Gastroesophageal sphincter (tissue), 4 donors: ENCODE results near the gene RASGRP1. TPM values are rescaled to one million over a fixed set of nuclear protein-coding genes. Genes with fewer than 3 reads are reported as not detected.

Experiments used
- ATAC-seq: fragments of 150-250 bp; one replicate; pipeline ENCODE4 v1.9.1; 2016; ENCODE audit warnings: mild to moderate bottlenecking, moderate library complexity
- H3K27ac ChIP-seq, 4 donors: fragments of 200-600 bp; sonication (generic) in 3 of 4; 1 replicate in 3 of 4; 2 replicates in 1 of 4; pipeline ENCODE4 v1.5.1; 2016 to 2019
- H3K27me3 ChIP-seq: fragments of 200-600 bp; sonication (generic); one replicate; pipeline ENCODE4 v1.5.1; 2019
- H3K36me3 ChIP-seq, 2 donors: fragments of 200-600 bp; sonication (generic); one replicate each; pipeline ENCODE4 v1.5.1; 2019; ENCODE audit warnings: control low read depth in 1 of 2
- H3K4me1 ChIP-seq, 3 donors: fragments of 200-600 bp; sonication (generic); 1 replicate in 2 of 3; 2 replicates in 1 of 3; pipeline ENCODE4 v1.5.1; 2016 to 2019; ENCODE audit warnings: control low read depth in 2 of 3
- H3K4me3 ChIP-seq, 2 donors: fragments of 200-600 bp; sonication (generic); one replicate each; pipeline ENCODE4 v1.5.1; 2019; ENCODE audit warnings: mild to moderate bottlenecking in 1 of 2, moderate library complexity in 1 of 2
- H3K9me3 ChIP-seq, 3 donors: fragments of 200-600 bp; sonication (generic); one replicate each; pipeline ENCODE4 v1.5.1; 2017 to 2019; ENCODE audit warnings: control low read depth in 2 of 3
- EP300 ChIP-seq: sonication (generic); formaldehyde crosslinking; IDR thresholded peaks from one replicate; pipeline ENCODE4 v1.6.1; 2017; ENCODE audit warnings: antibody characterized with exemption, mild to moderate bottlenecking
- POLR2A ChIP-seq, 2 donors: fragments of 450-650 bp; IDR thresholded peaks; one replicate each; pipeline ENCODE4 v1.6.1; 2017; ENCODE audit warnings: antibody characterized with exemption in 2 of 2, mild to moderate bottlenecking in 2 of 2, moderate library complexity in 1 of 2
- POLR2AphosphoS5 ChIP-seq: sonication (generic); formaldehyde crosslinking; IDR thresholded peaks from one replicate; pipeline ENCODE4 v1.6.1; 2017; ENCODE audit warnings: antibody characterized with exemption
- WGBS, 2 donors: methylation state at CpG; one replicate each; pipeline ENCODE4 v1.1.5; 2018; ENCODE audit warnings: low coverage in 1 of 2; 5-methylcytosine and 5-hydroxymethylcytosine counted together
- total RNA-seq, 4 donors: library from RNA; depleted of rRNA; stranded (reverse); fragments of >200 nt; gene quantifications; one replicate each; pipeline ENCODE4 v1.1.0, GENCODE V29; 2016
- TF ChIP-seq, protein P1 (sequence below), 4 experiments: fragments of 200-600 bp in 2 of 4; fragments of 450-650 bp in 2 of 4; sonication (generic) in 1 of 4; IDR thresholded peaks; one replicate each; pipeline ENCODE4 v1.5.1; 2017 to 2019; ENCODE audit warnings: antibody characterized with exemption in 4 of 4, mild to moderate bottlenecking in 2 of 4, moderate library complexity in 2 of 4

Gene RASGRP1
- total RNA-seq, 4 donors from 2014 or later: 0.16 to 0.81 (median 0.55) TPM

DNA sequence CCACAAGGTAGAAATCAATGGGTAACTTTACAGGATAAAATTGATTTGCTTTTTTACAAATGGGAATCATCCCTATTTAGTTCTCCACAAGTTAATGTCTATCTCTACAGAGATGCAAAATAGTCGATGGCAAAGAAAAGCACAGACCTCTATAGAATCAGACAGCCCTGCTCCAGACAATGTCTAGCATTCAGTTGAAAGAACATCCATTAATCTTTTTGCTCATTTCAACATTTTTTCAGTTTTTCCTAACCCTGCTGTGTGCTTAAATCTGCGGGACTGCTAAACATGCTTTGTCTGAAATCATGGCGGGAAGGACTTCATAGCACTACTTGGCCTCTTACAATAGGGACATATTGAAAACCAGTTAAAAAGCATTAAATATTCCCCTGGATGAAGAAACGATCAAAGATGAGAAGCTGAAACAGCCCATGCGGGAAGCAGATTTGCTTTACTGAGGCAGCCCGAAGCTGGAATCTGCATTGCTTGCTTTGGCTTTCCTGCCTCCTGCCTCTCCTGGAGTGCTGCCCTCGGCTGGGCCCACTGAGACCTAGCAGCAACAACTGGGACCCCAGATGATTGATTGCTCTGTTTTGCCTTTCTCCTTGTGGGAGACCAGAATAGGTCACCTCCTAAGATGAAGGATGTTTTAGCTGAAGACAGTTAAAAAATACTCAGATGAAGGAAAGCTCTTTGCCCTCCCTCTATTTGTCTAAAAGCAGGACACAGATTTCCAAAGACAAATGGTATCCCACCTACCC is 38.5 kb upstream of the RASGRP1 start:
- 56% methylated on average over 7 of the region's 7 CpGs; no CpG with 5 or more reads in 1 of the 2 donors for WGBS, 2 donors

GRCh38 chr15:38600236-38600635 is 35.6 kb upstream of the RASGRP1 start:
- no peaks in the 10 kb centered on the region for H3K4me1 ChIP-seq
- H3K27me3 ChIP-seq: peaks cover 13% of the 10 kb centered on the region
- no peaks in the 10 kb centered on the region for H3K36me3 ChIP-seq
- no peak overlapping the region for H3K27ac ChIP-seq
- ATAC-seq: no peak
- no peak for TF ChIP-seq POLR2AphosphoS5
- no peak for TF ChIP-seq EP300
- TF ChIP-seq, protein P1, sequence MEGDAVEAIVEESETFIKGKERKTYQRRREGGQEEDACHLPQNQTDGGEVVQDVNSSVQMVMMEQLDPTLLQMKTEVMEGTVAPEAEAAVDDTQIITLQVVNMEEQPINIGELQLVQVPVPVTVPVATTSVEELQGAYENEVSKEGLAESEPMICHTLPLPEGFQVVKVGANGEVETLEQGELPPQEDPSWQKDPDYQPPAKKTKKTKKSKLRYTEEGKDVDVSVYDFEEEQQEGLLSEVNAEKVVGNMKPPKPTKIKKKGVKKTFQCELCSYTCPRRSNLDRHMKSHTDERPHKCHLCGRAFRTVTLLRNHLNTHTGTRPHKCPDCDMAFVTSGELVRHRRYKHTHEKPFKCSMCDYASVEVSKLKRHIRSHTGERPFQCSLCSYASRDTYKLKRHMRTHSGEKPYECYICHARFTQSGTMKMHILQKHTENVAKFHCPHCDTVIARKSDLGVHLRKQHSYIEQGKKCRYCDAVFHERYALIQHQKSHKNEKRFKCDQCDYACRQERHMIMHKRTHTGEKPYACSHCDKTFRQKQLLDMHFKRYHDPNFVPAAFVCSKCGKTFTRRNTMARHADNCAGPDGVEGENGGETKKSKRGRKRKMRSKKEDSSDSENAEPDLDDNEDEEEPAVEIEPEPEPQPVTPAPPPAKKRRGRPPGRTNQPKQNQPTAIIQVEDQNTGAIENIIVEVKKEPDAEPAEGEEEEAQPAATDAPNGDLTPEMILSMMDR (IDR thresholded peaks at IDR 0.05): no peak
- no peak for TF ChIP-seq POLR2A (IDR thresholded peaks at IDR 0.05)
- H3K4me3 ChIP-seq: no peak overlapping the region
- WGBS, 2 donors: 100% methylated on average over 1 to 2 of the region's 2 CpGs
- no peaks in the 10 kb centered on the region for H3K9me3 ChIP-seq

More for the DNA sequence above, 38.5 kb upstream of the RASGRP1 start:
- Histone ChIP-seq H3K4me3 (no peak overlapping the region), H3K36me3 (no peaks in the 10 kb centered on the region), H3K27me3 (peaks cover 22% of the 10 kb centered on the region), H3K27ac (no peak overlapping the region), H3K9me3 (no peaks in the 10 kb centered on the region), H3K4me1 (no peaks in the 10 kb centered on the region)
- ATAC-seq: no peak
- TF ChIP-seq POLR2AphosphoS5: no peak
- TF ChIP-seq, protein P1 (IDR thresholded peaks at IDR 0.05): no peak

- Histone ChIP-seq H3K36me3 (no peaks in the 10 kb centered on the region), H3K4me3 (no peak overlapping the region), H3K4me1 (no peaks in the 10 kb centered on the region), H3K9me3 (no peaks in the 10 kb centered on the region), H3K27ac (no peak overlapping the region), H3K27me3 (peaks cover 9% of the 10 kb centered on the region)
- ATAC-seq: no peak
- no peak for TF ChIP-seq POLR2AphosphoS5
- TF ChIP-seq, protein P1 (IDR thresholded peaks at IDR 0.05): no peak
- TF ChIP-seq EP300: no peak
- TF ChIP-seq POLR2A (IDR thresholded peaks at IDR 0.05): no peak
- 76 to 78% methylated on average over 1 to 2 of the region's 2 CpGs for WGBS, 2 donors
Observed at GRCh38 chr15:38598749-38599148, 34.1 kb upstream of the RASGRP1 start.

DNA sequence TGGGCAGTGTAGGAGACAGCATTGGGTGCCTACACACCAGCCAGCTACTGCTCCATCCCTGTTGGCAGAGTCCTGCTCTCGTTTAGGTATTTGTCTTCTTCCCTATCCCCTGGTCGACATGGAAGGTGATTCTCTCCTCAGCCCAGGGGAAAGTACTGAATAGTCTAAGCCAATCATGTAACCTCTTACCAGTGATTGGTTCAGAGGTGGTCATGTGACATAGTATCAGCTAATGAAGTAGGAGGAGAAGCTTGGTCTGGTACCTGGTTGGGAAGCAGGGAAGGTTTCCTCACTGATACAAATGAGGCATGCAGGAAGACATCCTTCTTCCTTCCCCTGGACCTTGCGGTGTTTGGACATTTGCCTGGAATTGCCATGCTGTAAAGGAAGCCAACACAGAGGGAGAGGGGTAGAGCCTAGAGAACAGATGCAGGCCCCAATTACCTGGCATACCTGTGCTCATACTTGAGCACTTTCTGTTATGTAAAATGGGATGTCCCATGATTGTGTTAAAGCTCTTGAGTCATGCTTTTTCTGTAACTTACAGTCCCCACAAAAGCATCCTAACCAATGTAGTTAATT is 32.7 kb upstream of the RASGRP1 start:
- H3K4me3 ChIP-seq: no peak overlapping the region
- H3K27ac ChIP-seq: no peak overlapping the region
- TF ChIP-seq EP300 (no peak), POLR2A (IDR thresholded peaks at IDR 0.05) (no peak)
- TF ChIP-seq, protein P1 (IDR thresholded peaks at IDR 0.05): no peak
- H3K36me3 ChIP-seq: no peaks in the 10 kb centered on the region
- H3K9me3 ChIP-seq: no peaks in the 10 kb centered on the region
- H3K4me1 ChIP-seq: no peaks in the 10 kb centered on the region
- no peak for ATAC-seq
- WGBS, 2 donors: 76 to 89% methylated on average over 3 of the region's 3 CpGs
- H3K27me3 ChIP-seq: peaks cover 15% of the 10 kb centered on the region

DNA sequence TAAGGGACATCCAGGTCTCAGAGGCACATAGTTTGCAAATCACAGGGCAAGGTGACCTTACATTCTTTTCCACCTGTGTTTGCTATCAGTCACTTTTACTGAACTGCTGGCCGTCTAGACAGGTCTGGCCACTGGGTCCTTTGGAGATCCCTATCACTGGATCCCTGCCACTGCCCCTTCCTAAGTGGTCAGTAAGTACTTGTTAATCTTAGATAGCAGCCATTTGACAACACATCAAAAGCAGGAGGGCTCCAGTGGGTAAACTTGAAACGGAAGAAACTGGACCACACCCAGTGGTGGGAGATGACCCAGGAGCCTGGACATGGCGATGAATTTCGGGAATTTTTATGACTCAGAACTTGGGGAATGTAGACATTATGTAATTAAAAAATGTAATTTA is 28.9 kb upstream of the RASGRP1 start:
- H3K4me1 ChIP-seq: no peaks in the 10 kb centered on the region
- TF ChIP-seq POLR2AphosphoS5: no peak
- TF ChIP-seq, protein P1 (IDR thresholded peaks at IDR 0.05): no peak
- no peak for TF ChIP-seq EP300
- no peak for TF ChIP-seq POLR2A (IDR thresholded peaks at IDR 0.05)
- WGBS, 2 donors: 33 to 40% methylated on average over 2 to 4 of the region's 4 CpGs
- H3K27me3 ChIP-seq: peaks cover 15% of the 10 kb centered on the region
- no peak for ATAC-seq
- no peaks in the 10 kb centered on the region for H3K36me3 ChIP-seq
- no peak overlapping the region for H3K4me3 ChIP-seq
- H3K9me3 ChIP-seq: no peaks in the 10 kb centered on the region
- no peak overlapping the region for H3K27ac ChIP-seq
